Keratinocyte (primary cell): ENCODE results near the gene LTB4R. TPM values are rescaled to one million over a fixed set of nuclear protein-coding genes. Genes with fewer than 3 reads are reported as not detected.

Experiments used
- DNase-seq: peaks from one replicate; pipeline ENCODE4 v3.0.0-alpha.2; 2011; ENCODE audit warnings: low read depth, missing footprints, low spot score
- FAIRE-seq: peaks from 2 replicates; lab custom pipeline; 2011; peaks lifted over from hg19 to GRCh38; lab: Jason Lieb, UNC
- H2AFZ ChIP-seq: 2 replicates; pipeline ENCODE4 v1.6.0; 2012; ENCODE audit warnings: low read length, control low read depth, inconsistent platforms; ENCODE audit not compliant: control insufficient read depth
- H3K27ac ChIP-seq: 2 replicates; pipeline ENCODE4 v1.5.1; 2011; ENCODE audit warnings: low read length; ENCODE audit not compliant: control insufficient read depth, insufficient read depth
- H3K27me3 ChIP-seq: 3 replicates; pipeline ENCODE4 v1.6.0; 2011; ENCODE audit warnings: low read length; ENCODE audit not compliant: control insufficient read depth, insufficient read depth; ENCODE audit errors: extremely low read depth
- H3K36me3 ChIP-seq, 2 experiments: 2 replicates in 1 of 2; 3 replicates in 1 of 2; pipeline ENCODE4 v1.5.1; 2011; ENCODE audit warnings: low read length in 2 of 2, mild to moderate bottlenecking in 1 of 2; ENCODE audit not compliant: control insufficient read depth in 2 of 2, insufficient read depth in 2 of 2; ENCODE audit errors: extremely low read depth in 1 of 2
- H3K4me1 ChIP-seq: 3 replicates; pipeline ENCODE4 v1.5.1; 2011; ENCODE audit warnings: low read length; ENCODE audit not compliant: control insufficient read depth, insufficient read depth; ENCODE audit errors: extremely low read depth
- H3K4me2 ChIP-seq: 3 replicates; pipeline ENCODE4 v1.6.0; 2011; ENCODE audit warnings: low read depth, low read length; ENCODE audit not compliant: control insufficient read depth, insufficient read depth; ENCODE audit errors: extremely low read depth
- H3K4me3 ChIP-seq, 3 experiments: fragments of 200-600 bp in 1 of 3; sonication (generic) in 1 of 3; 2 replicates in 2 of 3; 3 replicates in 1 of 3; pipeline ENCODE4 v1.5.1; 2011 to 2016; ENCODE audit warnings: low read length in 3 of 3, mild to moderate bottlenecking in 3 of 3, control low read depth in 2 of 3, inconsistent platforms in 1 of 3, low read depth in 1 of 3, mixed read lengths in 1 of 3, mixed run types in 1 of 3, moderate library complexity in 1 of 3; ENCODE audit not compliant: control insufficient read depth in 2 of 3, insufficient read depth in 2 of 3; ENCODE audit errors: extremely low read depth in 1 of 3
- H3K79me2 ChIP-seq: 2 replicates; pipeline ENCODE4 v1.6.0; 2012; ENCODE audit warnings: low read length; ENCODE audit not compliant: control insufficient read depth, insufficient read depth
- H3K9ac ChIP-seq: 3 replicates; pipeline ENCODE4 v1.6.0; 2011; ENCODE audit warnings: low read length; ENCODE audit not compliant: control insufficient read depth, insufficient read depth; ENCODE audit errors: extremely low read depth
- H3K9me1 ChIP-seq: 3 replicates; pipeline ENCODE4 v1.6.0; 2011; ENCODE audit warnings: low read length; ENCODE audit not compliant: control insufficient read depth, insufficient read depth; ENCODE audit errors: extremely low read depth
- H3K9me3 ChIP-seq: 2 replicates; pipeline ENCODE4 v1.5.1; 2012; ENCODE audit warnings: low read depth, low read length; ENCODE audit not compliant: control insufficient read depth
- H4K20me1 ChIP-seq: 3 replicates; pipeline ENCODE4 v1.6.0; 2011; ENCODE audit warnings: low read length; ENCODE audit not compliant: control insufficient read depth, insufficient read depth; ENCODE audit errors: extremely low read depth
- EZH2 ChIP-seq: IDR thresholded peaks from one replicate; pipeline ENCODE4 v1.6.1; 2012; ENCODE audit warnings: inconsistent platforms, mild to moderate bottlenecking, low read length, moderate library complexity
- dilution Hi-C: fragments of 300-500 bp; cut with MboI; formaldehyde crosslinking; loops from one replicate; pipeline ENCODE4 v1.7.0; 2020; ENCODE audit warnings: low sequenced_read_pairs; ENCODE audit not compliant: extremely low pct_ligation_motif_present
- polyA plus RNA-seq, 5 experiments: library from polyadenylated mRNA; depleted of rRNA in 3 of 5; stranded (reverse) in 3 of 5; stranded (forward) in 1 of 5; unstranded in 1 of 5; fragments of >200 nt; gene quantifications; 1 replicate in 1 of 5; 2 replicates in 3 of 5; 3 replicates in 1 of 5; pipeline versions ENCODE4 v1.2.1 to v1.2.3, GENCODE V29; 2011 to 2012; ENCODE audit warnings: missing spikeins in 2 of 5, low read depth in 1 of 5, low replicate concordance in 1 of 5
- small RNA-seq, 3 experiments: library from RNA; depleted of rRNA; stranded (forward); fragments of <200 nt; gene quantifications; one replicate each; pipeline ENCODE3, GENCODE V24; 2012; ENCODE audit warnings: low read depth in 3 of 3, low replicate concordance in 1 of 3; ENCODE audit not compliant: insufficient read length in 3 of 3
- TF ChIP-seq, protein P1 (sequence below), 3 experiments: IDR thresholded peaks in 1 of 3; conservative IDR thresholded peaks in 1 of 3; optimal IDR thresholded peaks in 1 of 3; 2 replicates in 2 of 3; 3 replicates in 1 of 3; pipeline versions ENCODE3 to v1.5.1; 2011; ENCODE audit warnings: low read length in 3 of 3, mild to moderate bottlenecking in 3 of 3, moderate library complexity in 2 of 3, control low read depth in 1 of 3, inconsistent platforms in 1 of 3; ENCODE audit not compliant: insufficient read depth in 2 of 3; ENCODE audit errors: extremely low read depth in 1 of 3

The LTB4R gene
- polyA plus RNA-seq, 1 donor (not counting 4 experiments of a cell fraction or from before 2014, with no cell fraction given): 14.6 TPM

- Histone ChIP-seq H3K27ac (peak overlapping the region; percentile 66), H3K36me3 (no peaks in the 10 kb centered on the region), H3K79me2 (no peaks in the 10 kb centered on the region), H3K4me1 (peaks cover 23% of the 10 kb centered on the region), H2AFZ (peak overlapping the region; percentile 87), H3K9ac (peak overlapping the region; percentile 71), H3K9me1 (no peaks in the 10 kb centered on the region), H4K20me1 (no peaks in the 10 kb centered on the region), H3K4me3 (peak overlapping the region; percentile 35 to 58 (median 41)), H3K27me3 (no peaks in the 10 kb centered on the region), H3K4me2 (peak overlapping the region; percentile 85), H3K9me3 (no peaks in the 10 kb centered on the region)
- peak; percentile 5 for FAIRE-seq
- DNase-seq: no peak
- TF ChIP-seq, protein P1, sequence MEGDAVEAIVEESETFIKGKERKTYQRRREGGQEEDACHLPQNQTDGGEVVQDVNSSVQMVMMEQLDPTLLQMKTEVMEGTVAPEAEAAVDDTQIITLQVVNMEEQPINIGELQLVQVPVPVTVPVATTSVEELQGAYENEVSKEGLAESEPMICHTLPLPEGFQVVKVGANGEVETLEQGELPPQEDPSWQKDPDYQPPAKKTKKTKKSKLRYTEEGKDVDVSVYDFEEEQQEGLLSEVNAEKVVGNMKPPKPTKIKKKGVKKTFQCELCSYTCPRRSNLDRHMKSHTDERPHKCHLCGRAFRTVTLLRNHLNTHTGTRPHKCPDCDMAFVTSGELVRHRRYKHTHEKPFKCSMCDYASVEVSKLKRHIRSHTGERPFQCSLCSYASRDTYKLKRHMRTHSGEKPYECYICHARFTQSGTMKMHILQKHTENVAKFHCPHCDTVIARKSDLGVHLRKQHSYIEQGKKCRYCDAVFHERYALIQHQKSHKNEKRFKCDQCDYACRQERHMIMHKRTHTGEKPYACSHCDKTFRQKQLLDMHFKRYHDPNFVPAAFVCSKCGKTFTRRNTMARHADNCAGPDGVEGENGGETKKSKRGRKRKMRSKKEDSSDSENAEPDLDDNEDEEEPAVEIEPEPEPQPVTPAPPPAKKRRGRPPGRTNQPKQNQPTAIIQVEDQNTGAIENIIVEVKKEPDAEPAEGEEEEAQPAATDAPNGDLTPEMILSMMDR (optimal IDR thresholded peaks at IDR 0.05 in 1 of 3, IDR thresholded peaks at IDR 0.05 in 1 of 3, conservative IDR thresholded peaks at IDR 0.05 in 1 of 3; ENCODE audit: extremely low read depth in 1 of 3, insufficient read depth in 2 of 3, low read length in 3 of 3): no peak
- TF ChIP-seq EZH2: no peak
- dilution Hi-C loops: no loop called here
These were observed 55.6 kb downstream of the LTB4R start for GRCh38 chr14:24366721-24367513.

Small RNA genes lying within 50 kb of the gene (small RNA-seq; reads per million reads assigned to genes)
- gene RF00026: 0 reads per million in 3 experiments

Other genes starting within 250 kb of the LTB4R start
- not detected in 3 replicates for gene CPNE6, start 239.9 kb upstream of the LTB4R start, polyA plus RNA-seq
- gene PCK2, start 217.2 kb upstream of the LTB4R start, polyA plus RNA-seq: 16.6 to 22.9 TPM (median 19.1 TPM) in 3 replicates
- gene DCAF11, start 196.7 kb upstream of the LTB4R start, polyA plus RNA-seq: 23.5 to 34.4 TPM (median 25.9 TPM) in 3 replicates
- gene NRL, start 196.6 kb upstream of the LTB4R start, polyA plus RNA-seq: 0.29 to 0.72 TPM (median 0.39 TPM) in 3 replicates
- gene FITM1, start 180.8 kb upstream of the LTB4R start, polyA plus RNA-seq: 0.13 TPM in 1 of 3 replicates, not detected in the others
- 46.7 to 176 TPM (median 75.1 TPM) in 3 replicates for gene PSME1, start 175.3 kb upstream of the LTB4R start, polyA plus RNA-seq
- 9.5 to 14.2 TPM (median 11.0 TPM) in 3 replicates for gene EMC9, start 169.9 kb upstream of the LTB4R start, polyA plus RNA-seq
- 156 to 161 TPM (median 158 TPM) in 3 replicates for gene PSME2, start 164.9 kb upstream of the LTB4R start, polyA plus RNA-seq
- gene RNF31, start 164.0 kb upstream of the LTB4R start, polyA plus RNA-seq: 17.4 to 23.0 TPM (median 19.8 TPM) in 3 replicates
- 117 to 126 TPM (median 117 TPM) in 3 replicates for gene IRF9, start 150.2 kb upstream of the LTB4R start, polyA plus RNA-seq
- gene REC8, start 139.4 kb upstream of the LTB4R start, polyA plus RNA-seq: 6.0 to 9.2 TPM (median 6.3 TPM) in 3 replicates
- gene IPO4, start 122.7 kb upstream of the LTB4R start, polyA plus RNA-seq: 10.0 to 32.3 TPM (median 18.6 TPM) in 3 replicates
- 19.2 to 56.6 TPM (median 38.2 TPM) in 3 replicates for gene TM9SF1, start 116.1 kb upstream of the LTB4R start, polyA plus RNA-seq
- gene TSSK4, start 105.8 kb upstream of the LTB4R start, polyA plus RNA-seq: 0.09 TPM in 1 of 3 replicates, not detected in the others
- 48.0 to 86.6 TPM (median 54.5 TPM) in 3 replicates for gene CHMP4A, start 98.0 kb upstream of the LTB4R start, polyA plus RNA-seq
- gene MDP1, start 95.4 kb upstream of the LTB4R start, polyA plus RNA-seq: 7.0 to 7.5 TPM (median 7.3 TPM) in 3 replicates
- gene NEDD8, start 79.1 kb upstream of the LTB4R start, polyA plus RNA-seq: 458 to 509 TPM (median 499 TPM) in 3 replicates
- gene GMPR2, start 78.6 kb upstream of the LTB4R start, polyA plus RNA-seq: 84.1 to 90.0 TPM (median 84.6 TPM) in 3 replicates
- gene TINF2, start 68.9 kb upstream of the LTB4R start, polyA plus RNA-seq: 43.5 to 107 TPM (median 54.3 TPM) in 3 replicates
- gene TGM1, start 48.3 kb upstream of the LTB4R start, polyA plus RNA-seq: 13.5 to 77.5 TPM (median 16.1 TPM) in 3 replicates
- 29.0 to 47.2 TPM (median 40.9 TPM) in 3 replicates for gene RABGGTA, start 39.9 kb upstream of the LTB4R start, polyA plus RNA-seq
- gene DHRS1, start 11.7 kb upstream of the LTB4R start, polyA plus RNA-seq: 65.1 to 130 TPM (median 75.0 TPM) in 3 replicates
- gene NOP9, start 11.7 kb upstream of the LTB4R start, polyA plus RNA-seq: 16.5 to 25.3 TPM (median 19.9 TPM) in 3 replicates
- gene CIDEB, start 3.5 kb upstream of the LTB4R start, polyA plus RNA-seq: 2.4 to 3.7 TPM (median 2.6 TPM) in 3 replicates
- 5.4 to 13.4 TPM (median 7.9 TPM) in 3 replicates for gene LTB4R2, start 1.4 kb upstream of the LTB4R start, polyA plus RNA-seq
- 0.21 to 0.44 TPM (median 0.23 TPM) in 3 replicates for gene ADCY4, start 23.6 kb downstream of the LTB4R start, polyA plus RNA-seq
- 7.3 to 10.7 TPM (median 8.0 TPM) in 3 replicates for gene RIPK3, start 28.5 kb downstream of the LTB4R start, polyA plus RNA-seq
- gene NFATC4, start 56.7 kb downstream of the LTB4R start, polyA plus RNA-seq: 0.69 to 2.2 TPM (median 0.92 TPM) in 3 replicates
- 4.9 to 9.0 TPM (median 6.5 TPM) in 3 replicates for gene NYNRIN, start 87.5 kb downstream of the LTB4R start, polyA plus RNA-seq
- 1.1 to 1.8 TPM (median 1.6 TPM) in 3 replicates for gene CBLN3, start 118.2 kb downstream of the LTB4R start, polyA plus RNA-seq
- gene KHNYN, start 118.5 kb downstream of the LTB4R start, polyA plus RNA-seq: 20.4 to 26.0 TPM (median 25.6 TPM) in 3 replicates
- 25.3 to 31.1 TPM (median 27.4 TPM) in 3 replicates for gene SDR39U1, start 131.3 kb downstream of the LTB4R start, polyA plus RNA-seq
- gene CMA1, start 196.8 kb downstream of the LTB4R start, polyA plus RNA-seq: not detected in 3 replicates